RPMI7951 (cell line): ENCODE measurements around the gene CACNG5. TPM values are rescaled to one million over a fixed set of nuclear protein-coding genes. Genes with fewer than 3 reads are reported as not detected.

Experiments used
- DNase-seq: peaks from one replicate; pipeline ENCODE4 v3.0.0-alpha.2; 2012; ENCODE audit warnings: low read depth
- total RNA-seq: library from RNA; depleted of rRNA; stranded (reverse); fragments of >200 nt; shearing (Covaris generic); gene quantifications from 2 replicates; pipeline ENCODE4 v1.2.3, GENCODE V29; 2014; rRNA removed

The CACNG5 gene
- not detected in 2 replicates for total RNA-seq

GRCh38 chr17:66834919-66835454, at the start of gene CACNG5:
Gene CACNG5 (plus strand): TSS chr17:66835117. CDS start chr17:66877333, 42,216 bp downstream.
- no peak for DNase-seq

- DNase-seq, result no peak
Observed at GRCh38 chr17:66786107-66786506, 48.8 kb upstream of the CACNG5 start.

- no peak for DNase-seq
Observed at GRCh38 chr17:66787914-66788313, 47.0 kb upstream of the CACNG5 start.

GRCh38 chr17:66789093-66789492, 45.8 kb upstream of the CACNG5 start:
- DNase-seq, result no peak

GRCh38 chr17:66789961-66790437, 44.9 kb upstream of the CACNG5 start:
- DNase-seq, result peak; percentile 4

GRCh38 chr17:66790501-66791061, 44.3 kb upstream of the CACNG5 start:
- DNase-seq, result no peak

- no peak for DNase-seq
Observed at GRCh38 chr17:66791347-66791746, 43.6 kb upstream of the CACNG5 start.

- DNase-seq, result no peak
Observed at GRCh38 chr17:66793814-66794213, 41.1 kb upstream of the CACNG5 start.

- DNase-seq, result no peak
Observed at GRCh38 chr17:66795486-66795885, 39.4 kb upstream of the CACNG5 start.

GRCh38 chr17:66799849-66800537, 34.9 kb upstream of the CACNG5 start:
- no peak for DNase-seq

- no peak for DNase-seq
Observed at GRCh38 chr17:66803474-66803951, 31.4 kb upstream of the CACNG5 start.

- DNase-seq, result no peak
Observed at GRCh38 chr17:66805567-66805966, 29.4 kb upstream of the CACNG5 start.

- DNase-seq, result no peak
Observed at GRCh38 chr17:66807182-66807581, 27.7 kb upstream of the CACNG5 start.

- DNase-seq, result no peak
Observed at GRCh38 chr17:66809408-66809807, 25.5 kb upstream of the CACNG5 start.

- no peak for DNase-seq
Observed at GRCh38 chr17:66810951-66811682, 23.8 kb upstream of the CACNG5 start.

GRCh38 chr17:66811683-66812054, 23.2 kb upstream of the CACNG5 start:
- no peak for DNase-seq

GRCh38 chr17:66812571-66812970, 22.3 kb upstream of the CACNG5 start:
- no peak for DNase-seq

GRCh38 chr17:66813296-66813695, 21.6 kb upstream of the CACNG5 start:
- DNase-seq, result no peak

GRCh38 chr17:66814026-66814425, 20.9 kb upstream of the CACNG5 start:
- DNase-seq, result no peak

- DNase-seq, result no peak
Observed at GRCh38 chr17:66814570-66814969, 20.3 kb upstream of the CACNG5 start.

GRCh38 chr17:66817750-66818149, 17.2 kb upstream of the CACNG5 start:
- DNase-seq, result no peak

- no peak for DNase-seq
Observed at GRCh38 chr17:66819466-66819865, 15.5 kb upstream of the CACNG5 start.
